Spleen (tissue), 7 donors: ENCODE data around the gene DSC3.

Experiments used
- CTCF ChIP-seq, 11 experiments: fragments of 200-600 bp in 7 of 11; fragments of 450-650 bp in 4 of 11; sonication (generic) in 4 of 11; IDR thresholded peaks in 8 of 11; conservative IDR thresholded peaks in 3 of 11; 1 replicate in 7 of 11; 2 replicates in 4 of 11; pipeline versions ENCODE4 v1.4.0 to v1.8.0; 2016 to 2021; ENCODE audit warnings: antibody characterized with exemption in 11 of 11, inconsistent platforms in 4 of 11, mild to moderate bottlenecking in 1 of 11
- POLR2A ChIP-seq, 3 donors: fragments of 450-650 bp; IDR thresholded peaks; one replicate each; pipeline ENCODE4 v1.5.1; 2017; ENCODE audit warnings: antibody characterized with exemption in 3 of 3, mild to moderate bottlenecking in 1 of 3
- donor health status: DM: no; HTN: no; CAD: no; lungs with moderate emphysema.
- donor health status: DM: no; HTN: no; CAD: no.
- donor health status: DM: no; HTN: no; CAD: no.

- TF ChIP-seq CTCF (IDR thresholded peaks at IDR 0.05 in 8 of 11, conservative IDR thresholded peaks at IDR 0.05 in 3 of 11): no peak
- no peak for TF ChIP-seq POLR2A (IDR thresholded peaks at IDR 0.05)
Measured at GRCh38 chr18:30985753-30986152, 56.8 kb downstream of the DSC3 start.
